NCI-H1930 (cell line): ENCODE results near the gene MUC20.
"Not testable (repeated sequence)": the region's sequence is repeated elsewhere in the genome, so short reads cannot be mapped to it uniquely, and the experiment has no call there.

Source experiments
- DNase-seq, 2 experiments: peaks; one replicate each; lab custom pipeline; 2025; lab: John Stamatoyannopoulos, UW

Gene MUC20

GRCh38 chr3:195693428-195694216, 27.2 kb upstream of the MUC20 start:
- DNase-seq, result no peak

- DNase-seq, result not testable (repeated sequence)
These were observed 26.3 kb upstream of the MUC20 start for GRCh38 chr3:195694217-195695076.

GRCh38 chr3:195696632-195697278, 24.0 kb upstream of the MUC20 start:
- DNase-seq, result no peak

GRCh38 chr3:195697582-195698324, 23.0 kb upstream of the MUC20 start:
- DNase-seq, result no peak

- no peak for DNase-seq
These were observed 22.5 kb upstream of the MUC20 start for GRCh38 chr3:195698325-195698646.

- no peak for DNase-seq
These were observed 22.0 kb upstream of the MUC20 start for GRCh38 chr3:195698647-195699387.

GRCh38 chr3:195699388-195699771, 21.4 kb upstream of the MUC20 start:
- DNase-seq, result no peak

- no peak for DNase-seq
These were observed 20.9 kb upstream of the MUC20 start for GRCh38 chr3:195699860-195700259.

GRCh38 chr3:195700319-195700718, 20.5 kb upstream of the MUC20 start:
- DNase-seq, result no peak

- DNase-seq, result no peak
These were observed 19.5 kb upstream of the MUC20 start for GRCh38 chr3:195701042-195701915.

- no peak for DNase-seq
These were observed 17.0 kb upstream of the MUC20 start for GRCh38 chr3:195703776-195704175.

- no peak for DNase-seq
These were observed 16.3 kb upstream of the MUC20 start for GRCh38 chr3:195704433-195704999.

- no peak for DNase-seq
These were observed 15.4 kb upstream of the MUC20 start for GRCh38 chr3:195705081-195705991.

- no peak for DNase-seq
These were observed 12.7 kb upstream of the MUC20 start for GRCh38 chr3:195708061-195708460.

- no peak for DNase-seq
These were observed 11.9 kb upstream of the MUC20 start for GRCh38 chr3:195708626-195709481.

GRCh38 chr3:195709676-195710085, 11.1 kb upstream of the MUC20 start:
- no peak for DNase-seq

- DNase-seq, result not testable (repeated sequence)
These were observed 10.5 kb upstream of the MUC20 start for GRCh38 chr3:195710126-195710905.
